HG02763 (cell line): ENCODE measurements around the gene RIC8B.

ENCODE experiments used
- ATAC-seq: cut with Tn5 transposase; IDR thresholded peaks from one replicate; pipeline ENCODE4 v1.9.1; 2021; ENCODE audit warnings: mild to moderate bottlenecking, moderate library complexity; ENCODE audit not compliant: unreplicated experiment

The RIC8B gene

GRCh38 chr12:106926657-106927056 lies 152.2 kb downstream of the RIC8B start:
- ATAC-seq, result no peak

GRCh38 chr12:106934277-106934676 lies 159.8 kb downstream of the RIC8B start:
- ATAC-seq, result no peak
